Neural progenitor cell (in vitro differentiated cells): ENCODE results near the gene PLPP3.

ENCODE experiments used
- EZH2 ChIP-seq: fragments of 200-600 bp; sonication (generic); IDR thresholded peaks from 2 replicates; pipeline ENCODE4 v1.6.1; 2017; ENCODE audit warnings: antibody characterized with exemption, mild to moderate bottlenecking, moderate library complexity
- TF ChIP-seq, protein P1 (sequence below): fragments of 200-600 bp; sonication (generic); IDR thresholded peaks from 2 replicates; pipeline ENCODE4 v1.5.1; 2017; ENCODE audit warnings: antibody characterized with exemption, mild to moderate bottlenecking

GRCh38 chr1:56570924-56571372 is 8.4 kb downstream of the PLPP3 start:
- TF ChIP-seq, protein P1, sequence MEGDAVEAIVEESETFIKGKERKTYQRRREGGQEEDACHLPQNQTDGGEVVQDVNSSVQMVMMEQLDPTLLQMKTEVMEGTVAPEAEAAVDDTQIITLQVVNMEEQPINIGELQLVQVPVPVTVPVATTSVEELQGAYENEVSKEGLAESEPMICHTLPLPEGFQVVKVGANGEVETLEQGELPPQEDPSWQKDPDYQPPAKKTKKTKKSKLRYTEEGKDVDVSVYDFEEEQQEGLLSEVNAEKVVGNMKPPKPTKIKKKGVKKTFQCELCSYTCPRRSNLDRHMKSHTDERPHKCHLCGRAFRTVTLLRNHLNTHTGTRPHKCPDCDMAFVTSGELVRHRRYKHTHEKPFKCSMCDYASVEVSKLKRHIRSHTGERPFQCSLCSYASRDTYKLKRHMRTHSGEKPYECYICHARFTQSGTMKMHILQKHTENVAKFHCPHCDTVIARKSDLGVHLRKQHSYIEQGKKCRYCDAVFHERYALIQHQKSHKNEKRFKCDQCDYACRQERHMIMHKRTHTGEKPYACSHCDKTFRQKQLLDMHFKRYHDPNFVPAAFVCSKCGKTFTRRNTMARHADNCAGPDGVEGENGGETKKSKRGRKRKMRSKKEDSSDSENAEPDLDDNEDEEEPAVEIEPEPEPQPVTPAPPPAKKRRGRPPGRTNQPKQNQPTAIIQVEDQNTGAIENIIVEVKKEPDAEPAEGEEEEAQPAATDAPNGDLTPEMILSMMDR = no peak
- TF ChIP-seq EZH2 = no peak
